GM18909 (cell line): ENCODE measurements around the gene AMOTL2.

Source experiments
- ATAC-seq: cut with Tn5 transposase; IDR thresholded peaks from one replicate; pipeline ENCODE4 v1.9.1; 2021; ENCODE audit warnings: mild to moderate bottlenecking; ENCODE audit not compliant: unreplicated experiment, poor library complexity

AMOTL2 gene

GRCh38 chr3:134322286-134322685, 52.0 kb downstream of the AMOTL2 start:
- ATAC-seq = no peak

GRCh38 chr3:134320749-134321148, 53.5 kb downstream of the AMOTL2 start:
- no peak for ATAC-seq

- ATAC-seq = no peak
Observed at GRCh38 chr3:134319931-134320330, 54.3 kb downstream of the AMOTL2 start.

- ATAC-seq = no peak
Observed at GRCh38 chr3:134318166-134318565, 56.1 kb downstream of the AMOTL2 start.

- no peak for ATAC-seq
Observed at GRCh38 chr3:134317106-134317947, 56.9 kb downstream of the AMOTL2 start.

- ATAC-seq = no peak
Observed at GRCh38 chr3:134315286-134316106, 58.8 kb downstream of the AMOTL2 start.

- no peak for ATAC-seq
Observed at GRCh38 chr3:134314588-134315285, 59.5 kb downstream of the AMOTL2 start.

- no peak for ATAC-seq
Observed at GRCh38 chr3:134313847-134314587, 60.2 kb downstream of the AMOTL2 start.

- no peak for ATAC-seq
Observed at GRCh38 chr3:134312873-134313846, 61.1 kb downstream of the AMOTL2 start.

- no peak for ATAC-seq
Observed at GRCh38 chr3:134312072-134312872, 62.0 kb downstream of the AMOTL2 start.

- ATAC-seq = no peak
Observed at GRCh38 chr3:134311693-134312071, 62.6 kb downstream of the AMOTL2 start.

GRCh38 chr3:134311265-134311664, 63.0 kb downstream of the AMOTL2 start:
- ATAC-seq = no peak

GRCh38 chr3:134309987-134310700, 64.1 kb downstream of the AMOTL2 start:
- ATAC-seq = no peak

- peak; percentile 70 for ATAC-seq
Observed at GRCh38 chr3:134308350-134308891, 65.8 kb downstream of the AMOTL2 start.

GRCh38 chr3:134307425-134307824, 66.8 kb downstream of the AMOTL2 start:
- no peak for ATAC-seq

- ATAC-seq = no peak
Observed at GRCh38 chr3:134306320-134306719, 67.9 kb downstream of the AMOTL2 start.
